Endothelial cell of umbilical vein (primary cell): ENCODE data around the gene SMAD1. TPM values are rescaled to one million over a fixed set of nuclear protein-coding genes. Genes with fewer than 3 reads are reported as not detected.

Experiments
- BruUV-seq: library from RNA; stranded (reverse); fragments of 400-500 nt; replicated peaks from 2 replicates; lab custom pipeline; 2021; lab: Mats Ljungman, UMichigan
- CTCF ChIA-PET: fragments of 300-600, 350-600 bp; sonication (Branson Sonifier 250); formaldehyde crosslinking; loops from one replicate; lab custom pipeline; 2021; ENCODE audit warnings: antibody characterized with exemption, inconsistent platforms; lab: Charles Lee
- POLR2A ChIA-PET: fragments of 300-600, 350-600 bp; sonication (Branson Sonifier 250); formaldehyde crosslinking; loops from one replicate; lab custom pipeline; 2021; ENCODE audit warnings: antibody characterized with exemption, inconsistent platforms; lab: Charles Lee
- DNase-seq: peaks from one replicate; pipeline ENCODE4 v3.0.0-alpha.2; 2011; ENCODE audit warnings: low read depth, low spot score
- FAIRE-seq: peaks from 2 replicates; lab custom pipeline; 2011; peaks lifted over from hg19 to GRCh38; lab: Jason Lieb, UNC
- H2AFZ ChIP-seq: 2 replicates; pipeline ENCODE4 v1.6.0; 2012; ENCODE audit warnings: low read depth, low read length, control low read depth, inconsistent platforms
- H3K27ac ChIP-seq: 2 replicates; pipeline ENCODE4 v1.5.1; 2011; ENCODE audit warnings: low read depth, mild to moderate bottlenecking, control low read depth, low read length, moderate library complexity; ENCODE audit not compliant: insufficient read depth
- H3K27me3 ChIP-seq, 2 experiments: 2 replicates each; pipeline versions ENCODE4 v1.6.0 to v1.6.1; 2011; ENCODE audit warnings: low read length in 2 of 2, mixed read lengths in 1 of 2; ENCODE audit not compliant: control insufficient read depth in 2 of 2, insufficient read depth in 2 of 2
- H3K36me3 ChIP-seq, 2 experiments: 2 replicates in 1 of 2; 3 replicates in 1 of 2; pipeline ENCODE4 v1.5.1; 2011; ENCODE audit warnings: low read length in 2 of 2, mild to moderate bottlenecking in 1 of 2, moderate library complexity in 1 of 2; ENCODE audit not compliant: control insufficient read depth in 2 of 2, insufficient read depth in 2 of 2; ENCODE audit errors: extremely low read depth in 1 of 2
- H3K4me1 ChIP-seq: 3 replicates; pipeline ENCODE4 v1.5.1; 2011; ENCODE audit warnings: mild to moderate bottlenecking, low read length; ENCODE audit not compliant: control insufficient read depth, insufficient read depth; ENCODE audit errors: extremely low read depth
- H3K4me2 ChIP-seq: 2 replicates; pipeline ENCODE4 v1.6.1; 2011; ENCODE audit warnings: low read length, control low read depth, mixed read lengths; ENCODE audit not compliant: insufficient read depth
- H3K4me3 ChIP-seq, 3 experiments: fragments of 200-600 bp in 1 of 3; sonication (generic), shearing (Covaris generic) in 1 of 3; replicated peaks in 1 of 3; 2 replicates each; pipeline ENCODE4 v1.5.1; 2011 to 2016; ENCODE audit warnings: control low read depth in 3 of 3, low read length in 3 of 3, mild to moderate bottlenecking in 2 of 3, inconsistent platforms in 1 of 3, low read depth in 1 of 3, moderate library complexity in 1 of 3; ENCODE audit not compliant: insufficient read depth in 1 of 3
- H3K79me2 ChIP-seq: 2 replicates; pipeline ENCODE4 v1.6.0; 2012; ENCODE audit warnings: low read length, inconsistent platforms; ENCODE audit not compliant: control insufficient read depth, insufficient read depth
- H3K9ac ChIP-seq: replicated peaks from 2 replicates; pipeline ENCODE3; 2011; ENCODE audit warnings: low read length, control low read depth; ENCODE audit not compliant: insufficient read depth; ENCODE audit errors: extremely low read depth
- H3K9me1 ChIP-seq: replicated peaks from 3 replicates; pipeline ENCODE4 v1.6.0; 2011; ENCODE audit warnings: mild to moderate bottlenecking, low read length; ENCODE audit not compliant: control insufficient read depth, insufficient read depth; ENCODE audit errors: extremely low read depth
- H3K9me3 ChIP-seq: replicated peaks from 2 replicates; pipeline ENCODE4 v1.5.1; 2012; ENCODE audit warnings: low read length, inconsistent platforms; ENCODE audit not compliant: control insufficient read depth, insufficient read depth
- H4K20me1 ChIP-seq: replicated peaks from 2 replicates; pipeline ENCODE3; 2011; ENCODE audit warnings: mild to moderate bottlenecking, low read length; ENCODE audit not compliant: control insufficient read depth, insufficient read depth; ENCODE audit errors: extremely low read depth
- EZH2 ChIP-seq: IDR thresholded peaks from 2 replicates; pipeline ENCODE4 v1.6.1; 2012; ENCODE audit warnings: borderline replicate concordance, low read depth, mild to moderate bottlenecking, moderate library complexity, low read length, inconsistent platforms; ENCODE audit not compliant: severe bottlenecking
- FOS ChIP-seq: IDR thresholded peaks from 2 replicates; pipeline ENCODE4 v1.6.1; 2011; ENCODE audit warnings: mild to moderate bottlenecking, low read length, moderate library complexity, borderline replicate concordance; ENCODE audit not compliant: insufficient read depth
- GATA2 ChIP-seq: IDR thresholded peaks from 2 replicates; pipeline ENCODE4 v1.7.0; 2011; ENCODE audit warnings: low read depth, mild to moderate bottlenecking, moderate library complexity, mixed read lengths, low read length; ENCODE audit not compliant: insufficient read length, insufficient read depth
- JUN ChIP-seq: IDR thresholded peaks from 2 replicates; pipeline ENCODE4 v1.6.1; 2011; ENCODE audit warnings: borderline replicate concordance, low read depth; ENCODE audit not compliant: insufficient read length, insufficient read depth
- MYC ChIP-seq: IDR thresholded peaks from one replicate; pipeline ENCODE4 v1.6.1; 2011; ENCODE audit warnings: mild to moderate bottlenecking, low read depth, low read length
- POLR2A ChIP-seq: IDR thresholded peaks from 2 replicates; pipeline ENCODE4 v1.6.1; 2012; ENCODE audit warnings: low read depth, mild to moderate bottlenecking, control low read depth, low read length
- POLR2AphosphoS5 ChIP-seq: IDR thresholded peaks from 2 replicates; pipeline ENCODE4 v1.6.1; 2012; ENCODE audit warnings: low read depth, mild to moderate bottlenecking, control low read depth, low read length, moderate library complexity; ENCODE audit not compliant: insufficient read depth
- dilution Hi-C: fragments of 300-500 bp; cut with MboI; formaldehyde crosslinking; loops from one replicate; pipeline ENCODE4 v1.15.0; 2019; ENCODE audit warnings: low sequenced_read_pairs; ENCODE audit not compliant: extremely low pct_ligation_motif_present
- intact Hi-C: fragments of 100-400 bp; cut with micrococcal nuclease; formaldehyde crosslinking; loops from one replicate; pipeline ENCODE4 v1.10.0; 2022
- polyA plus RNA-seq, 4 experiments: library from polyadenylated mRNA; depleted of rRNA in 3 of 4; stranded (reverse) in 3 of 4; unstranded in 1 of 4; fragments of >200 nt; gene quantifications; 2 replicates each; pipeline versions ENCODE4 v1.2.1 to v1.2.3, GENCODE V29; 2011 to 2012; ENCODE audit warnings: missing spikeins in 1 of 4
- total RNA-seq: library from RNA; stranded (reverse); gene quantifications from 2 replicates; pipeline ENCODE4 v1.2.3, GENCODE V29; 2021
- TF ChIP-seq, protein P1 (sequence below), 2 donors: IDR thresholded peaks; 1 replicate in 1 of 2; 2 replicates in 1 of 2; pipeline ENCODE4 v1.5.1; 2011; ENCODE audit warnings: low read length in 2 of 2, mild to moderate bottlenecking in 2 of 2, moderate library complexity in 2 of 2, control low read depth in 1 of 2, inconsistent platforms in 1 of 2, low read depth in 1 of 2; ENCODE audit not compliant: insufficient read depth in 1 of 2; ENCODE audit errors: extremely low read depth in 1 of 2
- TF ChIP-seq, protein P2 (sequence below): IDR thresholded peaks from 2 replicates; pipeline ENCODE4 v1.6.1; 2011; ENCODE audit not compliant: insufficient read depth, insufficient read length

SMAD1 gene
- total and polyA plus RNA-seq, 2 donors (not counting 3 experiments of a cell fraction or from before 2014, with no cell fraction given) = 101 to 116 TPM

DNA sequence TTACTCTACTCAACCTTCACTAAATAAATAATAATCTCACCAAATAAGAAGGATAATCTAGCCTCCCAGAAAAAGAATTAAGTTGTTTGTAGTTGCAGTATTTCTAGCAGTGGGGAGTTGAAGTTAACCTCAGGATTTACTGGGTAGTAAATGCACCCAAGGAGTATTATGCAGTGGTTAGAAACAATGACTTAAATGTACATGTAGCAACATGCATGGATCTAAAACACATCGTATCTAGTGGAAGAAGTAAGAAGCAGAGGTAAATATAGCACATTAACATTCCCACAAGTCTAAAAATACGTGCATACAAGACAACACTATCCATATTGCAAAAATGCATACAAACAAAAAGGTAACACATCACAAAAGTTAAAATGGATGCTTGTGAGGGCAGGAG, 44.2 kb upstream of the SMAD1 start:
- no peak for FAIRE-seq
- no peaks in the 10 kb centered on the region for H3K9me3 ChIP-seq
- TF ChIP-seq MYC (no peak), POLR2A (no peak), FOS (no peak), GATA2 (no peak), JUN (no peak), POLR2AphosphoS5 (no peak), EZH2 (no peak)
- TF ChIP-seq, protein P1, sequence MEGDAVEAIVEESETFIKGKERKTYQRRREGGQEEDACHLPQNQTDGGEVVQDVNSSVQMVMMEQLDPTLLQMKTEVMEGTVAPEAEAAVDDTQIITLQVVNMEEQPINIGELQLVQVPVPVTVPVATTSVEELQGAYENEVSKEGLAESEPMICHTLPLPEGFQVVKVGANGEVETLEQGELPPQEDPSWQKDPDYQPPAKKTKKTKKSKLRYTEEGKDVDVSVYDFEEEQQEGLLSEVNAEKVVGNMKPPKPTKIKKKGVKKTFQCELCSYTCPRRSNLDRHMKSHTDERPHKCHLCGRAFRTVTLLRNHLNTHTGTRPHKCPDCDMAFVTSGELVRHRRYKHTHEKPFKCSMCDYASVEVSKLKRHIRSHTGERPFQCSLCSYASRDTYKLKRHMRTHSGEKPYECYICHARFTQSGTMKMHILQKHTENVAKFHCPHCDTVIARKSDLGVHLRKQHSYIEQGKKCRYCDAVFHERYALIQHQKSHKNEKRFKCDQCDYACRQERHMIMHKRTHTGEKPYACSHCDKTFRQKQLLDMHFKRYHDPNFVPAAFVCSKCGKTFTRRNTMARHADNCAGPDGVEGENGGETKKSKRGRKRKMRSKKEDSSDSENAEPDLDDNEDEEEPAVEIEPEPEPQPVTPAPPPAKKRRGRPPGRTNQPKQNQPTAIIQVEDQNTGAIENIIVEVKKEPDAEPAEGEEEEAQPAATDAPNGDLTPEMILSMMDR (IDR thresholded peaks at IDR 0.05; ENCODE audit: extremely low read depth in 1 of 2, insufficient read depth in 1 of 2, low read depth in 1 of 2, low read length in 2 of 2) = no peak
- TF ChIP-seq, protein P2, sequence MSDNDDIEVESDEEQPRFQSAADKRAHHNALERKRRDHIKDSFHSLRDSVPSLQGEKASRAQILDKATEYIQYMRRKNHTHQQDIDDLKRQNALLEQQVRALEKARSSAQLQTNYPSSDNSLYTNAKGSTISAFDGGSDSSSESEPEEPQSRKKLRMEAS = no peak
- H3K4me1 ChIP-seq = no peaks in the 10 kb centered on the region
- H4K20me1 ChIP-seq = no peaks in the 10 kb centered on the region
- H3K4me3 ChIP-seq = no peak overlapping the region
- H3K9me1 ChIP-seq = no peaks in the 10 kb centered on the region
- dilution Hi-C loops (no loop called here), intact Hi-C loops (no loop called here)
- H3K4me2 ChIP-seq = no peak overlapping the region
- H3K9ac ChIP-seq = no peak overlapping the region
- H3K79me2 ChIP-seq = no peaks in the 10 kb centered on the region
- peaks cover 0 to 3% of the 10 kb centered on the region in 2 experiments for H3K27me3 ChIP-seq
- CTCF ChIA-PET = no interaction called here
- BruUV-seq = no TSS peak
- no peak overlapping the region for H2AFZ ChIP-seq
- DNase-seq = no peak
- POLR2A ChIA-PET = no interaction called here
- no peaks in the 10 kb centered on the region for H3K36me3 ChIP-seq
- H3K27ac ChIP-seq = no peak overlapping the region
